ENCODE data around the gene UGT1A7. TPM values are rescaled to one million over a fixed set of nuclear protein-coding genes. Genes with fewer than 3 reads are reported as not detected.
"Not testable (repeated sequence)": the region's sequence is repeated elsewhere in the genome, so short reads cannot be mapped to it uniquely, and the experiment has no call there.

The UGT1A7 gene
- total RNA-seq, 1 donor from 2014 or later = not detected

DNA sequence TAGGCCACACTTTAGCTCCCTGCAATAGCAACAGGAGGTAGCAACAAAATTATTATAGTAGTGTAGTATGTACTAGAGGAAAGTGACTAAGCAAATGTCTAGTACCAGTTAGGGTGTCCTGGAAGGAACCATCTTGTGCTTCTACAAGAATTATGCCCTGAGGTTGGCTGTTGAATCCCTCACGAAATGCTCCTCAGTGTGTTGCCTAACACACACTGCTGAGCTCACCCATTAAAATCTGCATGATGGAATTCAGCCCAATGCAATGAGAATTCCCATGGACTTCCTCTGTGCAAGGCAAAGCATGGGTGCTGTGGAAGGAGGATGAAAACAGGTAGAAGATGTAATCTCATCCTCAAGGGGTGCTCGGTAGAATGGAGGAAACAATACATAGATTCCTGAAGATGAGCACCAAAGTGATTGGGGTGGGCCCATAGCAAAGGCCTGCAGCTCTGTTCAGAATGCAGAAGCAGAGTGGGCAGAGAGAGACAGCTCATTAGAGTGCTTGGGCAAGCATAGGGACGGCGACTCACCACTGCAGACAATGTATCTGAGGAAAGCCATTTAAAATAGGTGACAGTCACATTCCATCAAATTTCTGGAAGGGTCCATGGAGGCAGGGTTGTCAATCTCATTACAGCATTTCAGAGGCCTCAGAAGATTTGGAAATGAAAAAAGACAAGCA lies 1.2 kb upstream of the UGT1A7 start:
- intact Hi-C loops (cut with micrococcal nuclease) = no loop called here

DNA sequence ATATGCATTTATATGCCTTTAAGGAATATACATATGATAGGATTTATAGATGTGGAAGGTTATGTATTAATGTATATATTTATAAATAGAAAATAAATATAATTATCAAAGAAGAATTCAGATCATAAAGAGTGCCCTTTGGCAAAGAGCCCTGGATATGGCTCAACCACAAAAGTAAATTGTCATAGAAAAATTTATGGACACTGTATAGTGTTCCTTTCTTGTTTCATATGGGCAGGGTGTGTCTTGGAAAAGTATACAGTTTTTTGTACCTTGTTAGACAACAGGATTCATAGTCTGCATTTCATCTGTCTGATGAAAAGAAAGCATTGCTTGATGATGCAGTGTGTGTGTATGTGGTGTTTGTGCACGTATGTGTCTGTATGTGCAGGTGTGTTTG lies 2.9 kb downstream of the UGT1A7 start:
- intact Hi-C loops (cut with micrococcal nuclease) = no loop called here

DNA sequence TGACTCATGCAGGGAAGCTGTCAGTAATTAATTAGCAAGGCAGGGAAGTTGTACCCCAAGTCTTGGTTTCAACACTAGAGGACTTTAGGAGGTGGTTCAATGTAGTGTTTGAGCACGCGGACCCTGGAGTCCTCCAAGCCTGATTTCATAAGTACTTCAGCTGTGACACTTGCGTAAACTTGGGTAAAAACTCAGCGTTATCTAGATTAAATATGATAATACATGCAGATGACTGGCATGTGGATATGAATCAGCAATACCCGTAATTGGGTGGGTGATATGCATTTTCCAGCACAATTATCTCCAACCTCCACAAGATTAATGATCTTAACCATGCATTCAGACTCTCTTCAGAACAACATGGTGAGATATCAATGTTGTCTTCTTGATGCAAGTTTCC lies 5.2 kb downstream of the UGT1A7 start:
- intact Hi-C loops (cut with micrococcal nuclease) = no loop called here

DNA sequence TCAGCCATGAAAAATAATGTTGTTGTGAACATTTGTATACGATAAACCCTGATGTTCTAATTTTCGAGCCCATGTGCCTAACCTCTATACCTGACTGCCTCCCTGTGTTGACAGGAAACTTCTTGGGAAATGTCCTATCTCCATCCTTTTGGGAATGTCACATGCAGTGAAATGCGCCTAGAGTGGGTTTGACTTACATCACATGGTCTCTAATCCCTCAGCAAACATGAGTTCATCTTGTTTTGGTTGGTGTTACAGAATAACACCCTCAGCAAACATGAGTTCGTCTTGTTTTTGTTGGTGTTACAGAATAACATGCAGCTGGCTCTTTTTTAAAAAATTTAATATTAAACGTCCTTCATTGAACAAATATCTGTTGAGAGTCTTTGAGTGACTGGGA lies 6.6 kb downstream of the UGT1A7 start:
- intact Hi-C loops (cut with micrococcal nuclease) = no loop called here

DNA sequence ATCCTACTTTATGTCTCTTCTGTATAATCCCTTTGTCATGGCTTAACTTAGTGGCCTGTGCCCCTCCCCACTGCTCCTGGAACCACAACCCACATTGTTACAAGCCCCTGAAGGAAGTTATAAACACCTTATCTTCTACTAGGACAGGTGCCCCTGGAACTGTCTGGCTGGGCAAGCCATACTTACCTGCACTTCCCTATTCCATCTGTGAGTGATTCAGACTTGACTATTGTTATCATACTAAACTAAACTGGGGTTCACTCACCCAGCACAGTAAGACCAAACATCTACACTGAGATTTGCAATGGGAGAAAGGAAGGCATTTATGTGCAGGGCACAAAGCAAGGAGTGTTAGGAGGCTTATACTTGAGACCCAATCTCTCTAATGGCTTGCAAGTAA lies 7.3 kb downstream of the UGT1A7 start:
- intact Hi-C loops (cut with micrococcal nuclease) = no loop called here

DNA sequence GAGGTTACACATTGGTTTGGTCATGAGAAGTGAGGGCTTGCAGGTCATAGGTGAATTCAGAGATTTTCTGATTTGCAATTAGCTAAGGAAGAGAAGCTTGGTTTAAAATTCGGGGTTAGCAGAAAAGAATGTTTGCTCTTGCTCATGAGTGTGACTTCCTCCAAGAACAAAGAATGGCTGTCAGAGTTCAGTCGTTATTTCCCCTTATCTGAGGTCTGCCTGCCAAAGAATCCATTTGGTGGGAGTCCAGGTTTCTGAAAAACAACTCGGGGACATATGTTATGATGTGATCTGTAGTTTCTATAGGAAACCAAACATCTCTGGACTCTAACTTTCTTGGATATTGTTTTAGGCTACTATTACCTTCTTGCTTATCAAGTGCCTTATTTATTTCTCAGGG lies 7.8 kb downstream of the UGT1A7 start:
- intact Hi-C loops (cut with micrococcal nuclease) = no loop called here

DNA sequence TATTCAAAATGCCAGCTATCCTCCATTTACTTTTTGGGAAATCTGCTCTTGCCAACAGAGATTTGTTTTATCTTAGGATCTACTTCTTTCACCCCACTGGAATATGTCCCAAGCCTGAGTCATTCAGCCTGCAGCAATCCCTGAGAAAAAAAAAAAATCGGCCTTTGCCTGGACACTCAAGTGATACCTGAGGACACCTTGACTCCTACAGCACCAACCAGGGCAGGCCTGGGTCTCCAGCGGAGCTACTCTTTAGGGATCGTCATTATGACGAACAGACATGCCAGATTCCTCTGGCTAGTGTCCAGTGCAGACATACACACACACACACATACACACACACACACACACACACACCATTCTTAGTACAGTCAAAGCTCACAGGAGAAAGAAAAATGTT lies 8.7 kb downstream of the UGT1A7 start:
- intact Hi-C loops (cut with micrococcal nuclease) = no loop called here

DNA sequence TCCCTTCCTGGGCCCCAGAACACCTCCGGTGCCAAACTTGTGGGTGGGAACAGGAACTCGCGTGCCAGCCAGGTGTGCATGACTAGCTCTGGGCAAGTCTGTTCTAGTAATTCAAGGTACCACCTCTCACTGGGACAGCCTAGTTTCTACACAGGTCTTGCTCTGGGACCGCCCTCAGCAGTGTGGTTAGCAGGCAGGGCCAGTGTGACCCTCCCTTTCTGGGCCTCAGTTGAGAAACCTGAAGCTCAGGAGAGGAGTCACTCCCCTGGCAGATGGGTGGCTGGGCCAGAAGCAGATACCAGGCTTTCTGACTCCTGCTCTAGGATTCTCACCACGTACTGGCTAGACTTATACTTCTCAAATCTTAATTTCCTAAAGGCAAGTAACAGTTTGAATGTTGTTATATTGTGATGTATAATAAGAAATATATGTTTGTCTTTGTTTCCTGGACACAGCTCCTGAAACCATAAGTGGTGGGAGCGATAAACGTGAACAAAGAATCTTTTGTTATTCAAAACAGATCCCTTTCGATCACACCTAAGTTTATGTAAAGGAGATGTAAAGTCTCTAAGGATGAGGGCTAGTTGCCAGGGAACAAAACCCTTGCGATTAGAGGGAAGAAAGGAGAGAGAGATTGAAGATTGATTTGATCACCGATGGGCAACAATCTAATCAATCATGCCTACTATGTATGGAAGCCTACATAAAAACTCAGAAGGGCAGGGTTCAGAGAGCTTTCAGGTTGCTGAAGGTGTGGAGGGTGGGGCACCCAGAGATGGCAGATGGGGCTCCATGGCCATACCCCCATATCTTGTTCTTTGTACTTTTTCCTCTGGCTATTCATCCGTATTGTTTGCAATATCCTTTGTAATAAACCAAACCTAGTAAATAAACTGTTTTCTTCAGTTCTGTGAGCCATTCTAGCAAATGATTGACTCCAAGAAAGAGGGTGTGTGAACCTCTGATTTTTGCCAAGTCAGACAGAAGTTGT lies 10.0 kb downstream of the UGT1A7 start:
- intact Hi-C loops (cut with micrococcal nuclease) = no loop called here

DNA sequence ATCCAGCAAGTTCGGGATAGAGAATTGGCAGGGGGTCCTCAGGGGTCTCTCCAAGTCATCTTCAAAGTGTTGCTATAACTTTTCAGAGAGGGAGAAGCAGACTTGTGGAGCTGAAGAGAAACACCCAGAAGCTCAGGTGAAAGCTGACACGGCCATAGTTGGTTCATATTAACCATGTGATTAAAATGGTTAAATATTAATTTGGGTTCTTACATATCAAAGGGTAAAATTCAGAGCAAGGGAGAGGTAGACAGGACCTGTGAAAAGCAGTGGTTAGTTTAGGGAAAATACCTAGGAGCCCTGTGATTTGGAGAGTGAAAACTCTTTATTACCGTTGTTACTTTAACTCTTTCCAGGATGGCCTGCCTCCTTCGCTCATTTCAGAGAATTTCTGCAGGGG lies 10.9 kb downstream of the UGT1A7 start, which contains the start of gene UGT1A6:
TSS of gene UGT1A6 (plus strand) at position 243 of the 400 bp plus-strand sequence. CDS start at position 358, 115 bp downstream.
- intact Hi-C loops (cut with micrococcal nuclease) = no loop called here

DNA sequence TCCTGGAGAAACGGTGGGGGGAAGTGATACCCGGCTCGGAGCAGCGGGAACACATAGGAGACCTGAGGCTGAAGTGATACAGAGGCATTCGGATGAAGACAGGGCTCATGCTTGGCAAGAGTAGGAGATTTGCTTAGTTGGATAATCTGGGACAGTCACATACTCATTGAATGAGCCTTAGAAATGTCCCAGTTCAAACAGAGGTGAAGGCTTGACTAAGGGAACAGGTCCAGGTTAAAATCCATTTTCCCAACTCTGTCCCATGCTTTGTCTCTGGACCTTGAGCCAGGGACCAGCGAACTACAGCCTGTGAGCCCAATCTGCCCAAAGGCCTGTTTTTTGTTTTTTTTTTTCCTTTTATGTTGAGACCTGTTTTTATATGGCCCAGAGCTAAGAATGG lies 12.3 kb downstream of the UGT1A7 start:
- intact Hi-C loops (cut with micrococcal nuclease) = no loop called here

DNA sequence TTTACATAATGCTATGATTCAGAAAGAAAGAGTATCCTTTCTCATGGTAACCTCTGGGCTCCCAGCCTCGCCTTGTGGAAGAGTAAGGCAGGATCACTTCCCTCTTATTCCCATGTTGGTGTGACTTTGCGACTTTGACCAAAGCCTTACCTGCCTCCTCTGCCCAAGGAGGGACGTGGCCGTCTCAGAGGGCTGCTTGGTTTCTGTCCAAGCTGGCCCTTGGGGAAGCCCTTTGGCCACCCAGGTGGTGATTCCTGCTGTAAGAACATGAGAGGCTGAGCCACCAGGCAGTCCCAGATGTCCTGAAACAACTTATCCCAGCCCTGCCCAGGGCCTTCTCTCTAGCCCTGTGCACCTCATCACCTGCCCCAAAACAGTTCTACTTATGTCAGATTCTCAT lies 17.0 kb downstream of the UGT1A7 start:
- intact Hi-C loops (cut with micrococcal nuclease) = no loop called here

DNA sequence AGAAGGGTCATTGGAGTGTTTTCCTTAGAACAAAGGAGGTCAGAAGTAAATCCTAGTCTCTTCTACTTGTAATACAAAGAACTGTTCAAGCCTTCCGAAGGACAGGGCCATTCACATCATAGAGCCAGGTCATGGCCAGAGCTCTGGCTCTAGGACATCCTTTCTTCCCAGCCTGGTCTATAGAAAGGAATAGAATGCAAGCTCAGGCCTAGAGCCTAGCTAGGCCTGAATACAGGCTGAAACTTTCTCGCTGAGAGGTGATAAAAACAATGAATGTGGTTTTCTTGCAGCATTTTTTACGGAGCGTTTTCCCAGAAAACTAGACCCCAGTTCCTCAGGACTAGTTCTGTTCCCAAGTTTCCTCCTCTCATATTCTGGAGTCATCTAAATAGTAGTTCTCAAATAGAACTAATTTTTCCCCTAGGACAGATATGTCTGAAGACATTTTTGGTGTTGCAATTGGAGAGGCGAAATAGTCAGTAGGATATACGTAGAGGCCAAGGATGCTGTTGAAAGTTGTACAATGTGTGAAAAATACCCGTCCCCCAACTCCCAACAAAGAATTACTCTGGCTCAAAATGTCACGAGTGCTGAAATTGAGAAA lies 17.8 kb downstream of the UGT1A7 start:
- intact Hi-C loops (cut with micrococcal nuclease) = no loop called here

DNA sequence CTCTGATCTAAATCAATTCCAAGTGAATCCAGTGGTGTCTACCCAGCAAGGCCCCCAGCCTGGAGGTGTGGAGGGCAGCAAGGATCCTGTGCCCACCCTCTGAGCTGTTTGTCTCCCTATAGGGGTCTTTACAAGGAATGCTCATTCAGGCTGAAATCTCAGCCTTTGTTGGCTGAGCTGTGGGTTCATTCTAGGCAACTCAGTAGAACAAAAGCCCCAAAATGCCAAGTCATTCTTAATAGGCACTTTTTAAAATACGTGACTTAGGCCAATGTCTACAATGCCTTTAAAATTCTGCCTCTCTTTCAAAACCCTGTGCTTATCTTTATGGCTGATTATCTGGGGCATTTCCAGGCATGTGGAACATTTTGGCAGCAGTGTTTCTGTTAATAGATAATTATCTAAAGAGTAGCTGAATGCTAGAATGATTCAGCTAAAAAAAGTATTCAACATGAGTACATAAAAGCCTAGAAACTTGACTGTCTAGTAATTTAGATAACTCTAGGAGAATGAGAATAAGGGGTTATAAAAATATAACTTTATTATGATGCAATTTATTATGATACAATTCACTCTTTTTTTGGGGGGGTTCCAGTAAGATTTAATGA lies 18.4 kb downstream of the UGT1A7 start:
- intact Hi-C loops (cut with micrococcal nuclease) = no loop called here

DNA sequence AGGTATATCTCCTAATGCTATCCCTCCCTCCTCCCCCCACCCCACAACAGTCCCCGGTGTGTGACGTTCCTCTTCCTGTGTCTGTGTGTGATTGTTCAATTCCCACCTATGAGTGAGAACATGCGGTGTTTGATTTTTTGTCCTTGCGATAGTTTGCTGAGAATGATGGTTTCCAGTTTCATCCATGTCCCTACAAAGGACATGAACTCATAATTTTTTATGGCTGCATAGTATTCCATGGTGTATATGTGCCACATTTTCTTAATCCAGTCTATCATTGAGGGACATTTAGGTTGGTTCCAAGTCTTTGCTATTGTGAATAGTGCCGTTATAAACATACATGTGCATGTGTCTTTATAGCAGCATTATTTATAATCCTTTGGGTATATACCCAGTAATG lies 19.1 kb downstream of the UGT1A7 start:
- intact Hi-C loops (cut with micrococcal nuclease) = not testable (repeated sequence)

DNA sequence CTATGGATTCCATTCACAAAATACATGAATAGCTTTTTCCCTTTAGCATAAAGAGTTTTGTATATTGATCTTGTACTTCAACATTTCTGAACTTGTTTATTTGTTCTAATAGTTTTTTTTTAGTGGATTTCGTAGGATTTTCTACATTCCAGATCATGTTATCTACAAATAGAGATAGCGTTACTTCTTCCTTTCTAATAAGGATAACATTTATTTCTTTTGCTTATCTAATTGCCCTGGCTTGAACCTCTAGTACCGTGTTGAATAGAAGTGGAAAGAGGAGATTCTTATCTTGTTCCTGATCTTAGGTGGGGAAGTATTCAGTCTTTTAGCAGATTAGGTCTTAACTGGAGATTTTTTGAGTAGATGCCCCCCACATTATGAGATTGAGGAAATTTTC lies 20.5 kb downstream of the UGT1A7 start:
- intact Hi-C loops (cut with micrococcal nuclease) = no loop called here

DNA sequence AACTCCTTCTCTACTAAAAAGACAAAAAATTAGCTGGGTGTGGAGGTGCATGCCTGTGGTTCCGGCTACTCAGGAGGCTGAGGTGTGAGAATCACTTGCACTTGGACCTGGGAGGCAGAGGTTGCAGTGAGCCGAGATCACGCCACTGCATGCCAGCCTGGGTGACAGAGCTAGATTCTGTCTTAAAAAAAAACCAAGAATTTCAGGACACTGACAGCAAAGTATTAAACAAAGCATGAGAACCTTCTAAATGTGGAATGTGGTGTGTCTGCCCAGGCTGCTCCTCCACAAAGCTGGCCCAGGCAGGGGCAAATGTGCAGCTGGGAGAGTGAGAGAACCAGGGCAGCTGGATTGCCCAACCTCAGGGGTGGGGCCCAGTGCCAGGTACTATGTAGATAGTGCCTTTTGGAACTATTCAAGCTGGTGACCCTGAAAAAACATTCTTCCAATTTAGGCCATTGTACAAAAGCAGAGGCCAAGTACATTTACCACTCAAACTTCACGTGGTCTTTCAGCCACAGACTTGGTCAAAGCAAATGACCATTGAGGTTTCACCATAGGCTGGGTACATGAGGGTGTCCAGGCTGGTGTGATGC lies 24.3 kb downstream of the UGT1A7 start:
- intact Hi-C loops (cut with micrococcal nuclease) = no loop called here

DNA sequence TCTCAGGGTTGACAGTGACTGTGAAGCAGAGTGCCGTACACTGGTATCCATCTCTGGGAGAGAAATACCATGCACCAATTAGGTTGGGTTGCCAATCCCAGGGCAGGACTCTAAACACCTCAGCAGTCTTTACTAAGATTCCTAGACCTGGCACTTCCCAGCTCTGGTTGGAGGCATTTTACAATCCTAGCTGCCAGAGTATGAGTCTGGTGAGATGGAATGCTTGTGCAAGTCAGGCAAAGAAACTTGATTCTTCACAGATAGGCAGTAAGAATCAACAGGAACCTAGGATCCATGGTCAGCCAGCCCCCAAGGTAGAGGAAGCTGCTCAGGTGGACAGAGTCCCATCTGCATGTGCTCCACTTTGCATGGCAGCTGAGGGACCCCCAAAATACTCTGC lies 25.0 kb downstream of the UGT1A7 start:
- intact Hi-C loops (cut with micrococcal nuclease) = no loop called here

DNA sequence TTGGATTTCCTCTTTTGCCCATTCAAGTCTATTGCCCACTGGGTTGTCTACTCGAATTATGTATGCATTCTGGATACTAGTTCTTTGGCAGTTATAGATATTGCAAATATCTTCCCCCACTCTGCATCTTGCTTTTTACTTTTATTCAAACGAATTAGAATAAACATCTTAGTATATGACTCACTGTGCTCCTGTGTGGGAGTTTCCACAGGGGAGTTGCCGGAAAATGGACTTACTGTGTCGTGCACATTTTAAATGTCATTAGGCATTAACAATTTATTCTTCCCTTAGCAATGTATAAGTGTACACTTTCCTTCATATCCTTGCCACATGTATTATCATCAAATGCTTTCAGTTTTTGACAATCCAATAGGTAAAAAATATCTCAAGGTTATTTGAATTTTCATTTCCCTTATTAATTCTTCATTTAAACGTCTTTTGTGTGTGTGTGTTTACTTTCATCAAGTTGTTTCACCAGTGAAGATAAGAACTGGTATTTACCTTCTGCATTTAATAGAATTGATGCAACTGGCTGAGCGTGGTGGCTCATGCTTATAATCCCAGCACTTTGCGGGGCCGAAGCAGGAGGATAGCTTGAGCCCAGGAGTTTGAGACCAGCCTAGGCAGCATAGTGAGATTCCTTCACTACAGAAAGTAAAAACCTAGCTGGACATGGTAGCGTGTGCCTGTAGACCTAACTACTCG lies 26.4 kb downstream of the UGT1A7 start:
- intact Hi-C loops (cut with micrococcal nuclease) = no loop called here

DNA sequence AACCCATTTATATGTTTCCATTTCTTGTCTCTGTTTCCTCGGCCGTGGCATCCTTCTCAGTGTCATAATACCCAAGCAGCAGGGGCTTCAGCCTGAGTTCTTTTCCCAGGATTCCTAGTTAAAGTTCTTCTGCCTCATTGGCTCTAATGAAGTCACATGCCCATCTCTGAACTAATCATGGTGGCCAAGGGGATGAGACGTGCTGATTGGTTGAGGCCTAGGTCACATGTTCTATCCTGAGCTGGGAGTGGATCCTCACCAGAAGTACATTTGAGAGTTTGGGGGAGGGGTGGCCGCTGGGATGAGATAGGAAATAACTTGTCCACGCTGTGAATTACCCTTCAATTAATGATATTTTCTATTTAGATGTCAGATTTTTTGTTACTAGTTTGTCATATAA lies 27.2 kb downstream of the UGT1A7 start:
- intact Hi-C loops (cut with micrococcal nuclease) = no loop called here

DNA sequence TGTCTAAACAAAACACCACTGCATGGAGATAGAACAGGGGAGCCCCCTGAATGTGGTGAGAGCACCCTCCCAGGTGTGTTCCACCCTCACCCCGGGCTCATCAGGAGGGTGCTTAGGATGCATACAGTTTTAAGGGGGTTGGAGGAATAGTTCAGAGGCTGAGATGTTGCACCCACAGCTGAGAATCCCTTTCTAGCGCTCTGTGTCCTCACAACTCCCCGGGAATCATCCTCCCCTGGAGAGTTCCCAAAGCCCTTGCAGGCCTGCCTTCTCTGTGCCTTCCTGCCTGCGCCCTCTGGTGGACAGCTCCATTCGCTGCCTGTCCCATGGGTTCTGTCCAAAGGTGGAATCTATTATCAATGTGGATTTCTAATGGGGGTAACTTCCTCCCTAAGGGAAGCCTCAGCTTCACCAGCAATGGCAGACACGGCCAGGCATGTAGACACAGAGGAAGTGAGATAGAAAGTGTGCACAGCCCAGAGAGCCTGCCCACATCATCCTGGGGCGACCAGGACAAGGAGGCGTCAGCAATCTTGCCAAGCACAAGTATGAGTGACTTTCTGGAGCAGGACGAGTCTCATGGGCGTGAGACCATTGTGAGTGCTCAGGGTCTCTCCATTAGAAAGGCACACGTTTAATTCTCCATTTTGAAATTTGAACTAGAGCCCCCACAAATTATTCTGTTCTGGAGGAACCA lies 29.8 kb downstream of the UGT1A7 start:
- intact Hi-C loops (cut with micrococcal nuclease) = loop anchor here (1.0 to 2.0 kb wide), 2 partner anchors 269 to 307 kb away; no protein-coding TSS in a partner anchor
